Measurements from ENCODE around the gene TSHZ1. TPM values are rescaled to one million over a fixed set of nuclear protein-coding genes. Genes with fewer than 3 reads are reported as not detected.

Gene TSHZ1
- total RNA-seq, 1 donor from 2014 or later = 10.0 TPM

GRCh38 chr18:75223687-75224347, 13.2 kb downstream of the TSHZ1 start:
- no peak for DNase-seq

GRCh38 chr18:75226286-75226955, 15.8 kb downstream of the TSHZ1 start:
- no peak for DNase-seq

GRCh38 chr18:75226956-75227316, 16.3 kb downstream of the TSHZ1 start:
- DNase-seq = no peak

- no peak for DNase-seq
Measured at GRCh38 chr18:75227535-75228296, 17.1 kb downstream of the TSHZ1 start.

- no peak for DNase-seq
Measured at GRCh38 chr18:75228967-75229366, 18.4 kb downstream of the TSHZ1 start.

GRCh38 chr18:75229437-75229836, 18.8 kb downstream of the TSHZ1 start:
- no peak for DNase-seq

- peak; percentile 87 for DNase-seq
Measured at GRCh38 chr18:75230163-75231052, 19.8 kb downstream of the TSHZ1 start.

GRCh38 chr18:75231053-75231406, 20.4 kb downstream of the TSHZ1 start:
- DNase-seq = no peak

- DNase-seq = no peak
Measured at GRCh38 chr18:75234901-75235300, 24.3 kb downstream of the TSHZ1 start.

- DNase-seq = no peak
Measured at GRCh38 chr18:75235896-75236295, 25.3 kb downstream of the TSHZ1 start.

GRCh38 chr18:75238100-75238499, 27.5 kb downstream of the TSHZ1 start:
- no peak for DNase-seq

GRCh38 chr18:75238786-75239185, 28.2 kb downstream of the TSHZ1 start:
- peak; percentile 66 for DNase-seq

- DNase-seq = no peak
Measured at GRCh38 chr18:75240433-75240832, 29.8 kb downstream of the TSHZ1 start.

GRCh38 chr18:75241705-75242104, 31.1 kb downstream of the TSHZ1 start:
- DNase-seq = no peak

GRCh38 chr18:75244351-75245313, 34.0 kb downstream of the TSHZ1 start:
- peak; percentile 48 for DNase-seq

- DNase-seq = peak; percentile 39
Measured at GRCh38 chr18:75246721-75247610, 36.4 kb downstream of the TSHZ1 start.

GRCh38 chr18:75247611-75248421, 37.2 kb downstream of the TSHZ1 start:
- DNase-seq = peak; percentile 64

- DNase-seq = no peak
Measured at GRCh38 chr18:75248426-75249174, 38.0 kb downstream of the TSHZ1 start.

- no peak for DNase-seq
Measured at GRCh38 chr18:75249175-75249518, 38.5 kb downstream of the TSHZ1 start.

Measured in dermis blood vessel endothelial cell (primary cell).